HuH-7.5 (cell line): ENCODE measurements around the gene CXCL8.
"Not testable (repeated sequence)": the region's sequence is repeated elsewhere in the genome, so short reads cannot be mapped to it uniquely, and the experiment has no call there.

Source experiments
- DNase-seq: peaks from one replicate; pipeline ENCODE4 v3.0.0; 2011; ENCODE audit warnings: low spot score

The CXCL8 gene

DNA sequence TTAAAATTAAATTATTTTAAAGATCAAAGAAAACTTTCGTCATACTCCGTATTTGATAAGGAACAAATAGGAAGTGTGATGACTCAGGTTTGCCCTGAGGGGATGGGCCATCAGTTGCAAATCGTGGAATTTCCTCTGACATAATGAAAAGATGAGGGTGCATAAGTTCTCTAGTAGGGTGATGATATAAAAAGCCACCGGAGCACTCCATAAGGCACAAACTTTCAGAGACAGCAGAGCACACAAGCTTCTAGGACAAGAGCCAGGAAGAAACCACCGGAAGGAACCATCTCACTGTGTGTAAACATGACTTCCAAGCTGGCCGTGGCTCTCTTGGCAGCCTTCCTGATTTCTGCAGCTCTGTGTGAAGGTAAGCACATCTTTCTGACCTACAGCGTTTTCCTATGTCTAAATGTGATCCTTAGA, at the start of gene CXCL8:
TSS of gene CXCL8 (plus strand) at position 217 of the 426 bp plus-strand sequence. CDS start at position 307, 90 bp downstream.
- no peak for DNase-seq

GRCh38 chr4:73691201-73691600, 49.2 kb upstream of the CXCL8 start:
- not testable (repeated sequence) for DNase-seq

DNA sequence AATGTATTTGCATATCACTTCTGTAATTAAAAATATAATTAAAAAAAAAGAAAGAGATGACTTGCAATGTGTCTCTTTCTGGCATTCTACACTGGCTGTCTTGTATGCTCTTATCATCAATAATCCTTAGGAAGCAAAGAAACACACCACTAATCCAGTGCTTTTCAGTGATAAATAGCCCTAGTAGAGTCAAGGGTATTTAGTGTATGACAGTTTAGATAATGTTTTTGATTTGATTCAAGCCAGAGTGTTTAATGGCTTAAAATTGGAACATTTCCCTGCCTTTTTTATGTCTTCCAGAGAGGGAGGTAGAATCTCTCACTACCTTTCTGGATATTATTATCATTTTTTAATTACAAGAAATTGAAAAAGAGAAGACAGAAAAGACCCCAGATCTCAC, 48.6 kb upstream of the CXCL8 start:
- DNase-seq, result no peak

DNA sequence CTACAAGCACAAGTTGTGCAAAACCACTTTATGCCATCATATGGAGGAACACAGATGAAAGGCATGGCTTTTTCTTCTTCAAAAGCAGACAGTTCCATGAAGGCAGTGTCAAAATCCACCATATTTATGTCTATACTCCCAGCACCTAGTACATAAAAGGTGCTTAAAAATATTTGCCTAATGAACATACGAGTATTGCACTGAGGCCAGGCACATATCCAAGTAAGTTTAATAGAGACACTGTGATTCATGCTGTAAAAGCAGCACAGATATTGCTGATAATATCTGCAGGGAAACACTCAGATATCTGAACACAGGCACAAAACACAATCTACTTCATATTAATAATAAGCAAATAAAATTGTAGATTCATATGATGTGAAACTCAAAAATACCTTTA, 48.1 kb upstream of the CXCL8 start:
- DNase-seq, result no peak

- peak; percentile 4 for DNase-seq
Measured at GRCh38 chr4:73692701-73693100, 47.7 kb upstream of the CXCL8 start.

GRCh38 chr4:73693811-73694210, 46.6 kb upstream of the CXCL8 start:
- DNase-seq, result no peak

- no peak for DNase-seq
Measured at GRCh38 chr4:73698217-73698616, 42.2 kb upstream of the CXCL8 start.

DNA sequence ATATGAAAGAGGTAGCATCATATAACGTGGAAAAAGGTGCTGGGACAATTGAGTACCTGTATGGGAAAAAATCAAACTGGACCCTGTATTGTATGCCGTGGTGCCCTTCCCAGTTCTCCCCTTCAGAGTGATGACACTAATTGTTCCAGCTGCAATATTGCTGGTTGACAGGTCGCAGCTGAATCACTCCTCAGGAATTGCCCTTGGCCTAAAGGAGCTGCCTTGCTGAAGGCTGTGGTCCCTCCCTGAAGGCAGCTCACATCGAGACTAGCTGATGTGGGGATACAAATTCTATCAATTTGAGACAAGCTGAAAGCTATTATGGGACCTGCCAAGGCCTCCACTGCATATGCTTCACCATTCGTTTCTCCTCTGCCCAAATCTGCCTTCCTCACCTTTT, 39.3 kb upstream of the CXCL8 start:
- no peak for DNase-seq

DNA sequence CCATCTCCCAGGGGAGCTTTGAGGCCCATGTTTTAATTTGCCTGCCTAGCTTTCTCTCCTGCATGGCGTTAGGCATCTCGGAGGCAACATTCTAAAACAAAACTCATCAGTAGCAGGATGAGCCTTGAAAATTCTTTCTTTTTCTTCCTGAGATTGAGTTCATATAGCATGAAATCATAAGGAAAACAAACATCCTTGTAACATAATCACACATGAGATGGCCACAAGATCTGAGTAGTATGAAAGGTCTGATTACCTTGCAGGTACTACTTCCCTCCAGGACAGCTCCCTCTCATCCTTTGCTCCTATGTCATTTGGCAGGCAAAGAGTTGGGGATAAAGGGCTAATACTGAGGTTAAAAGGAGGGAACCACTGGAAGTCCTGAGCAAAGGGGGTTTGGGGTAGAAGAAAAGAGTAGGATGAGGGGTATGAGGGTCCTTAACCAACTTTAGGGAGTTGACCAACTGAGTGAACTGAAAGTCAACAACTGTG, 37.5 kb upstream of the CXCL8 start:
- DNase-seq, result no peak

- no peak for DNase-seq
Measured at GRCh38 chr4:73703320-73703719, 37.0 kb upstream of the CXCL8 start.

- DNase-seq, result no peak
Measured at GRCh38 chr4:73704314-73705055, 35.9 kb upstream of the CXCL8 start.

GRCh38 chr4:73705056-73705432, 35.3 kb upstream of the CXCL8 start:
- DNase-seq, result no peak

DNA sequence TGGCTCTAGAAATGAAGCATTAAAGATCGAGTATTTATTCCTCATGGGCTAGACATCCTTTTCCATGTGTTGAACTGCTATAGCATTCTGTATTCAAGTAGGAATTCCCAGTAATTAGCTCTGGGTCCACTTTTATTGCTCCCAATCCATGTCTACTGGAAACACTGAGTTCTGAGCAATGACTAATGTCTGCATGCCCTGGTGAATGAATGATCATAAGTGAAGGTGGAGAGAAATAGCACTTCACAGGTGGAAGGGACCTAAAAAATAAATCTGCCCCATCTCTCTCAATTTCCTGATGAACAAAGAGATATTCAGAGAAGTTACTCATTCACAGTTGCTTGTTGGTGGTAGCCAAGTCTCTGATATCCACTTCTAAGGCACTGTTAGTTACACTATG, 34.6 kb upstream of the CXCL8 start:
- no peak for DNase-seq

DNA sequence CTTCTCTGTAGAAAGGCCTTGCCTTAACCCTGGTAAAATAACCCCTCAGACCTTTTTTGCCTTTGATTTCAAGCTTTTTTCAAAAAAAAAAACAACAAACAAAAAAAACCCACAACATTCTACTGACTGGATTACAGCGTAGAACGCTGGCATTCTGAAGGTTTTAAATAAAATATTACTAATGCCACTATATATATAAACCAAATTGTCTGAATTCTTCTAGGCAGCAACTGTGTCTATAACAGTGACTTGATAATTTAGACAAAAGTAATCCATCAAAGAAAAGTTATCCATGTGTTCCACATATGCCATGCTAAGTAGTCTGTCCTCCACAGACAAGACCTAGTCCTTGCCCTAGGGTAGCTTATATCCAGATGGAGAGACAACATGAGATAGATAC, 33.6 kb upstream of the CXCL8 start:
- no peak for DNase-seq

GRCh38 chr4:73707269-73707875, 33.0 kb upstream of the CXCL8 start:
- no peak for DNase-seq

GRCh38 chr4:73707918-73708577, 32.3 kb upstream of the CXCL8 start:
- no peak for DNase-seq

GRCh38 chr4:73709451-73710033, 30.8 kb upstream of the CXCL8 start:
- DNase-seq, result no peak

DNA sequence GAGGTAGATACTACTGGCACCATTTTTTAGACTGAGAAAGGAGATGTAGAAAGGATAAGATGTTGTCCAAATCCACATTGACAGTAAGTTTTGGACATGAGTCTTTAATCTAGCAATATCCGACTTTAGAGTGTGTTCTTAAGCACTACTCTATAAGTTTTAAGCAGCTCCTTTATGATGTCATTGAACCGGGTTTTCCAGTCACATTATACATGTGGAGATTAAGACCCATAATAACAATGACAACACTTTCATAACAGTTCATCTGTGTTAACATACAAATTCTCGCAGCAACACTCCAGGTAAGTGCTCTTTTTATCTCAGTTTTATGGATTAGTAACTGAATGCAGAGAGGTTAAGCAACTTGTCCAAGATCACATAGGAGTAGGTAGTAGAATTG, 30.3 kb upstream of the CXCL8 start:
- DNase-seq, result no peak

- no peak for DNase-seq
Measured at GRCh38 chr4:73711989-73712388, 28.4 kb upstream of the CXCL8 start.

DNA sequence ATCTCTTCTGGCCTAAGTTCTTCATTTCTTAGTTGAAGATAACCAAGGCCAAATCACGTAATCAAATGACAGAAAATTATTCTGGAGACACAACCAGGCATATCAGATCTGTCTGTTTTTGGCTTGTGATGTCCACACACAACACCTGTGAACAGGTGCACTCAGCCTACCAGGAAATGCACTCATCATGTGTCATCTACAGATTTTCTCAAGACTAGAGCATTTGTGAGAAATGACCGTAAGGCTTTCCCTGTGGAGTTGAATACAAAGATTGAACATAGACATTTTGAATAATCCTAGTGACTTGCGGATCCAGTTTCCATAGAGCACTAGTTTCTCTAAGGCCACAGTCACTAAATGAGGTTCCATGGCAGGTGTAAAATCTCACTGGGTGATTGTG, 26.7 kb upstream of the CXCL8 start:
- no peak for DNase-seq

GRCh38 chr4:73714647-73715046, 25.7 kb upstream of the CXCL8 start:
- no peak for DNase-seq

GRCh38 chr4:73715659-73716058, 24.7 kb upstream of the CXCL8 start:
- DNase-seq, result no peak
